GM06990 (cell line): Measurements from ENCODE around the gene PRR5L.

Source experiments
- DNase-seq: peaks from one replicate; pipeline ENCODE4 v3.0.0-alpha.2; 2011; ENCODE audit not compliant: insufficient read length; ENCODE audit errors: extremely low read depth
- H3K27me3 ChIP-seq: replicated peaks from 2 replicates; pipeline ENCODE4 v1.6.0; 2011; ENCODE audit warnings: low read length; ENCODE audit not compliant: control insufficient read depth, insufficient read depth
- H3K36me3 ChIP-seq: 2 replicates; pipeline ENCODE4 v1.5.1; 2011; ENCODE audit warnings: low read length; ENCODE audit not compliant: control insufficient read depth, insufficient read depth
- H3K4me3 ChIP-seq: replicated peaks from 2 replicates; pipeline ENCODE4 v1.5.1; 2011; ENCODE audit warnings: low read depth, mild to moderate bottlenecking, control low read depth, low read length
- CTCF ChIP-seq: IDR thresholded peaks from 2 replicates; pipeline ENCODE4 v1.5.1; 2011; ENCODE audit warnings: low read length, control low read depth, mild to moderate bottlenecking, inconsistent platforms; ENCODE audit not compliant: insufficient read depth, poor library complexity, severe bottlenecking

Gene PRR5L

GRCh38 chr11:36381015-36381360 lies 84.9 kb downstream of the PRR5L start:
- Histone ChIP-seq H3K36me3 (no peaks in the 10 kb centered on the region), H3K4me3 (no peak overlapping the region), H3K27me3 (peaks cover 2% of the 10 kb centered on the region)
- no peak for DNase-seq
- no peak for TF ChIP-seq CTCF

- no peak for TF ChIP-seq CTCF
- Histone ChIP-seq H3K36me3 (no peaks in the 10 kb centered on the region), H3K4me3 (no peak overlapping the region), H3K27me3 (no peaks in the 10 kb centered on the region)
- no peak for DNase-seq
Measured at GRCh38 chr11:36383195-36383594, 87.1 kb downstream of the PRR5L start.

- no peaks in the 10 kb centered on the region for H3K27me3 ChIP-seq
- no peak for DNase-seq
- no peaks in the 10 kb centered on the region for H3K36me3 ChIP-seq
- no peak for TF ChIP-seq CTCF
- no peak overlapping the region for H3K4me3 ChIP-seq
Measured at GRCh38 chr11:36385121-36385970, 89.3 kb downstream of the PRR5L start.

- DNase-seq = no peak
- TF ChIP-seq CTCF = no peak
- no peak overlapping the region for H3K4me3 ChIP-seq
- no peaks in the 10 kb centered on the region for H3K36me3 ChIP-seq
- no peaks in the 10 kb centered on the region for H3K27me3 ChIP-seq
Measured at GRCh38 chr11:36386411-36386810, 90.3 kb downstream of the PRR5L start.

- no peak for DNase-seq
- Histone ChIP-seq H3K4me3 (no peak overlapping the region), H3K36me3 (no peaks in the 10 kb centered on the region), H3K27me3 (no peaks in the 10 kb centered on the region)
- TF ChIP-seq CTCF = no peak
Measured at GRCh38 chr11:36388071-36388470, 92.0 kb downstream of the PRR5L start.
